ENCODE measurements around the gene SGTA. TPM values are rescaled to one million over a fixed set of nuclear protein-coding genes. Genes with fewer than 3 reads are reported as not detected.

Gene SGTA
- total RNA-seq, 2 experiments from 2014 or later = 45.6 to 46.2 TPM

DNA sequence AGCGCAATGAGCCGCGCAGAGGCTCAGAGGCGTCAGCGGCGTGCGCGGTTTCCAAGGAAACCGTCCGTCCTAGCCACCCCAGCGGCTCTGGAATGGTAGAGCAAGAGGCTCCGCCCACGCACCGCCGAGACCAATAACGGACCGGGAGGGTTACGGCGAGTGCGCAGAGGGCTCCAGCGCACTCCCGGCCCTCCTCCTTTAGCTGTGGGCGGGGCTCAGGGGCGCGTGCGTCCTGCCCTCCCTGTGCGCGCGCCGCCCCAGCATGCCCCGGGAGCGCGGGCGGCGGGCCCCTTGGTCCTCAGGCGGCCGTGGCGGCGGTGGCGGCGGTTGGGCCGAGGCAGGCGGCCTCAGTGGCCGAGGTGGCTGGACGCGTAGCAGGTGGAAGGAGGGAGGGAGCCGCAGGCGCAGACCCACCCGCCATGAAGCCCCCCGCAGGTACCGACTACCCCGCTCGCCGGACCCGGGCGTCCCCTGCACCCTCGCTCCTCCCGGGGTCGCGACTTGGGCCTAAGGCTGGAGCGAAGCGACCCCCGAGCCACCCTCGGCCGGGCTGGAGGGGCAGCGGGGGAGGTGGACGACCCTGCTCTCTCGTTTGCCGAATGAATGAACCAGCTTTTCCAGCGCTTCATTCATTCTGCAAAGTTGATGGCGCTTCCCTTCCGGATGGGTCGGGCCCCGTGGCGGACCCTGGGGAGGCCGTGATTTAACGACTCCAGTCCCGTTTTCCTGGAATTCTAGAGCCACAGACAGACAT lies 2.3 kb upstream of the SGTA start, which contains the start of gene THOP1:
Gene THOP1, plus strand, starts transcription at position 260 of the 754 bp plus-strand sequence. Its CDS starts 160 bp downstream, at position 420.
- POLR2A ChIA-PET = interaction anchor here (1.4 kb wide), 1 partner anchor 84 kb away, joined by 3 read pairs; no protein-coding TSS in a partner anchor
- peak within 1 kb of the TSS; percentile 95 for H3K4me3 Mint-ChIP-seq
- CTCF ChIA-PET = interaction anchor here (1.0 kb wide), 1 partner anchor 137 kb away, joined by 5 read pairs; no protein-coding TSS in a partner anchor
- H3K4me1 Mint-ChIP-seq (ENCODE audit: low read depth) = peaks cover 58% of the 10 kb centered on the region
- DNase-seq = peak; percentile 100
- H3K27me3 Mint-ChIP-seq = no peaks in the 10 kb centered on the region
- peak within 1 kb of the TSS; percentile 62 for H3K27ac Mint-ChIP-seq
- intact Hi-C loops (cut with micrococcal nuclease) = loop anchor here (1.0 to 10.0 kb wide), 5 partner anchors 33 to 719 kb away; partner anchors contain the start of genes DOHH, FZR1, GNG7 and TIMM13
- peaks cover 9% of the 10 kb centered on the region for H3K36me3 Mint-ChIP-seq
- H3K9me3 Mint-ChIP-seq = no peaks in the 10 kb centered on the region

GRCh38 chr19:2783781-2784145 lies 690 bp upstream of the SGTA start:
- Mint-ChIP-seq H3K4me1 (ENCODE audit: low read depth) (peaks cover 56% of the 10 kb centered on the region), H3K36me3 (peaks cover 8% of the 10 kb centered on the region), H3K27ac (peak overlapping the region; percentile 91), H3K9me3 (no peaks in the 10 kb centered on the region), H3K27me3 (no peaks in the 10 kb centered on the region), H3K4me3 (peak overlapping the region; percentile 89)
- ChIA-PET POLR2A (interaction anchor here (1.3 kb wide), 1 partner anchor 307 kb away, joined by 3 read pairs; no protein-coding TSS in a partner anchor), CTCF (interaction anchor here (1.0 to 1.8 kb wide), 2 partner anchors 24 to 34 kb away, joined by 3 to 6 read pairs; no protein-coding TSS in a partner anchor)
- DNase-seq = no peak
- intact Hi-C loops (cut with micrococcal nuclease) = loop anchor here (1.0 to 10.0 kb wide), 4 partner anchors 35 to 721 kb away; partner anchors contain the start of genes DOHH, FZR1, NCLN and SLC39A3

GRCh38 chr19:2782329-2782935 lies 641 bp downstream of the SGTA start:
- Mint-ChIP-seq H3K27me3 (no peaks in the 10 kb centered on the region), H3K27ac (peak overlapping the region; percentile 66), H3K9me3 (no peaks in the 10 kb centered on the region), H3K4me1 (ENCODE audit: low read depth) (peaks cover 52% of the 10 kb centered on the region), H3K36me3 (peaks cover 8% of the 10 kb centered on the region), H3K4me3 (peak overlapping the region; percentile 89)
- intact Hi-C loops (cut with micrococcal nuclease) = loop anchor here (10.0 kb wide), 1 partner anchor 722 kb away; the partner anchor contains the start of genes DOHH and FZR1
- peak; percentile 38 for DNase-seq
- ChIA-PET POLR2A (interaction anchor here (1.3 kb wide), 1 partner anchor 306 kb away, joined by 3 read pairs; no protein-coding TSS in a partner anchor), CTCF (interaction anchor here (0.6 to 1.8 kb wide), 7 partner anchors 33 to 171 kb away, joined by 3 to 8 read pairs (median 4); no protein-coding TSS in a partner anchor)

GRCh38 chr19:2780284-2780683 lies 2.8 kb downstream of the SGTA start:
- intact Hi-C loops (cut with micrococcal nuclease) = loop anchor here (10.0 kb wide), 1 partner anchor 725 kb away; the partner anchor contains the start of genes DOHH and FZR1
- ChIA-PET POLR2A (no interaction called here), CTCF (interaction anchor here (0.9 to 1.9 kb wide), 2 partner anchors 82 to 132 kb away, joined by 3 to 5 read pairs; no protein-coding TSS in a partner anchor)
- no peaks in the 10 kb centered on the region for H3K9me3 Mint-ChIP-seq
- H3K36me3 Mint-ChIP-seq = peaks cover 2% of the 10 kb centered on the region
- H3K4me3 Mint-ChIP-seq = no peak overlapping the region
- H3K27ac Mint-ChIP-seq = no peak overlapping the region
- no peaks in the 10 kb centered on the region for H3K27me3 Mint-ChIP-seq
- peaks cover 53% of the 10 kb centered on the region for H3K4me1 Mint-ChIP-seq (ENCODE audit: low read depth)
- no peak for DNase-seq

DNA sequence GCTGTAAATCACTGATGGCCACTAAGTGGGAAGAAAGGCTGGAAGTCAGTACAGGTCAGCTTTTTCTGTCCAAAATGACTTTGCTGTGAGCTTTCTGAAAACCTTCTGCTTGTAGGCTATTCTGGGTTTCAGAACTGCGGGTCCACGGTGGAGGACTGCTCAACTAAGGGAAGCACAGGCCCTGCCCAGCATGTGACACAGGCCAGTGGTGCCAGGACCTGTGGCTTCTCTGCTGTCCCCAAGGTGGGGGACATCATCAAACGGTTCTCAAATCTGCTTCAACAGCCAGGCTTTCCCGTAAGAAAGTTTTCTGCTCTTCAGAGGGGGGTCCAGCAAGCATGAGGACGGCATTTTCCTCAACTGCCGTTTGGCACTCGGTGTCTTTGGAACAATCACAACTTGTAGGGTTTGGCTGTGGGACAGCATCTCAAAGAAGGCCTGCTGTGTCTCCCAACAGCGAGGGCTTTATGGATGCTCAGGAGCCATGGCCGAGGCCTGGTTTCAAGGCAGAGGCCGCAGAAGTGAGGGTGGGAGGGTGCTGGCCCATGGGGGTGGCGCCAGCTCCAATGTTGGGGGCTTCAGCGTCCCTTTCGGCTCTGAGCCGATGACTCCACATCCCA lies 3.8 kb downstream of the SGTA start:
- CTCF ChIA-PET = no interaction called here
- Mint-ChIP-seq H3K4me3 (no peak overlapping the region), H3K36me3 (peaks cover 4% of the 10 kb centered on the region)

DNA sequence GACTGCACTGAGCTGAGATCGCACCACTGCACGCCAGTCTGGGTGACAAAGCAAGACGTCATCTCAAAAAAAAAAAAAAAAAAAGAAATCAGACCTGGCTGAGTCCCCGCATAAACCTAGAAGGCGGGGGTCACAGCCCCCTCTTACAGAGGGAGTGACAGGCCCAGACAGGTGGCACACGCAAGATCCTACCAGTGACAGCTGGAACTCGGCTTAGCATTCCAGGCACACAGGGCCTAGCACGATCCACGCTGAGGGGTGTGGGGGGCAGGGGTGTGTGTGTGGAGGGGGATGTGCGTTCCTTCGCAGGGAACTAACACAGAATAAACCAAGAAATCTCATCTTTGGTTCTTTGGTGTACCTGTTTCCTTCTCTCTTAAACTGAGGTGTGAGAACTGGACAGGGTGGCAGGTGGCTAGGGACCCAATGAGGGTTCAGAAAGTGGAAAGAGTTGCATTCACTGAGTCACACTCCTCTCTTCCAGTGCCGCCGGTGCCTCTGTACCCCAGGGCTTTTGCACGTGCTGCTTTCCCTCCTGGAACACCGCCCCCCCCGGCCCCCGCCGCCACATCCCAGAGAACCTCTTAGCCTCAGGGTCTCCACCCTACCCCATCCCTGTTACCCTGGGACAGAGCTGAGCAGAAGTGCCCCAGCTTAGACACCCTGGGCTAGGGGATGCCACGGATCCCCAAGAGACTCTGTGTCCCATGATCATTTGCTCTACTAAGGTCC lies 5.0 kb downstream of the SGTA start:
- H3K4me1 Mint-ChIP-seq (ENCODE audit: low read depth) = peaks cover 54% of the 10 kb centered on the region
- POLR2A ChIA-PET = no interaction called here
- H3K36me3 Mint-ChIP-seq = peaks cover 4% of the 10 kb centered on the region
- intact Hi-C loops (cut with micrococcal nuclease) = no loop called here
- no peaks in the 10 kb centered on the region for H3K9me3 Mint-ChIP-seq
- CTCF ChIA-PET = no interaction called here
- no peak overlapping the region for H3K4me3 Mint-ChIP-seq
- no peak for DNase-seq
- no peaks in the 10 kb centered on the region for H3K27me3 Mint-ChIP-seq
- no peak overlapping the region for H3K27ac Mint-ChIP-seq

More for the DNA sequence above, 3.8 kb downstream of the SGTA start:
- intact Hi-C loops (cut with micrococcal nuclease) = no loop called here
- peaks cover 60% of the 10 kb centered on the region for H3K4me1 Mint-ChIP-seq (ENCODE audit: low read depth)
- no peaks in the 10 kb centered on the region for H3K9me3 Mint-ChIP-seq
- POLR2A ChIA-PET = no interaction called here
- DNase-seq = no peak
- no peak overlapping the region for H3K27ac Mint-ChIP-seq
- no peaks in the 10 kb centered on the region for H3K27me3 Mint-ChIP-seq

DNA sequence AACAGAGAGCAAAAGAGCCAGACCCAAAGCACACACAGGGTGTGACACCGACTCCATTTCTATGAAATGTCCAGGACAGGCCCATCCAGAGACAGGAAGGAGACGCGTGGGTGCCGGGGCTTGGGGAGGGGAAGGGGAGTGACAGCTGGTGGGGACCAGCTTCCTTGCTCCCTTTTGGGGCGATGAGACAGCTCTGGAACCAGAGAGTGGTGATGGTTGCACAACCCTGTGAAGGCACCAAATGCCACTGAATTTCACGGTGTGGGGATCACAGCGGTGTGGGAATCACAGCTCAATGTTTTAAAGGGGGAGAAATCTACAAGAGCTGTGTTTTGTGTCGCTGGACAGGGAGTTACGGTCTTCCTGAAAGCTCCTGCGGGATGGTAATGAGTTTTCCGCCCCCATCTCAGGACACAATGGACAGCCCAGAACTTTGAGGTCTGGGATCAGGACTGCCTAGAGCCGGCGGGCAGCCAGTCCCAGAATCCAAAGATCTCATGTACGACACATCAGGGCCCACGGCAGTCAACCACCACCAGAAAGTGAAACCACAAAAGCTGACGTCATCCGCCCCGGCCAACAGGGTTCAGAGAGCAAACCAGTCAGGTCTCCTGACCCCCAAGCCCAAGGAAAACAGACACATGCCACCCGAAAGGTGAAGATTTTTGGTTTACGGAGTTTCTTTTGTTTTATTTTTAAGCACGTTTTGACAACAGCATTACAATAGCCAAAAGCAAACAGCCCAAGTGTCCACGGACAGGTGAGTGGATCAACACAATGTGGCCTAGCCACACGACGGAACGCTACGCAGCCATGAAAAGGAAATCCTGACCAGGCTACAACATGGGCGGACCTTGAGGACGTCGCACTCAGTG lies 7.3 kb downstream of the SGTA start:
- POLR2A ChIA-PET = no interaction called here
- intact Hi-C loops (cut with micrococcal nuclease) = no loop called here
- peak overlapping the region; percentile 81 for H3K27ac Mint-ChIP-seq
- peaks cover 6% of the 10 kb centered on the region for H3K36me3 Mint-ChIP-seq
- H3K4me1 Mint-ChIP-seq (ENCODE audit: low read depth) = peaks cover 43% of the 10 kb centered on the region
- peak overlapping the region; percentile 65 for H3K4me3 Mint-ChIP-seq
- peak; percentile 87 for DNase-seq
- CTCF ChIA-PET = interaction anchor here (1.0 to 1.6 kb wide), 2 partner anchors 17 to 26 kb away, joined by 3 read pairs; no protein-coding TSS in a partner anchor
- H3K27me3 Mint-ChIP-seq = no peaks in the 10 kb centered on the region
- no peaks in the 10 kb centered on the region for H3K9me3 Mint-ChIP-seq

DNA sequence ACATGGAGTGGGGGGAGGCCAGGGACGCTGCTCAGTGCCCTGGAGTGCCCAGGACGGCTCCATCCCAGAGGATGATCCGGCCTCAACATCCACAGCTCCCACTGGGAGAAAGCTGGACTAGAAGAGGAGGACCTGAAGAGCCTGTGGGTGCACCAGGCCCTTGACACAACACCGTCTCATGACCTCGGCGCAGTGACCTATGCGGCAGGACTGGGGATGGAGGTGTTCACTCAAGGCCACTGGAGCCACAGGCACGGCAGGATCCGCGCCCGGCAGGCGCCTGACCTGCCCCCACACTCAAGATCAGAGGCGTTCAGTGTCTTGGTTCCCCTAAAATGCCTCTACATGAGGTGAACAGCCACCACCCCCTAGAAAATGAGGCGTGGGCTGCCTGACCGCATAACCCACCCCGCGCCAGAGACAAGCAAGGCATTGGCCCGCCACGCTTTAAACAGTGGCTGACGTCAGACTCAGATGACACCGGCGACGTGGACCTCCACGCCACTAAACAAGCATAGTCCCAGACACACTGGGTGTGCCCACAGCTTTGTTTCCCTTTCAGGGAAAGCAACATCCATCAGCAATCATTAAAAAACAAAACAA lies 8.0 kb downstream of the SGTA start:
- no peak for DNase-seq
- ChIA-PET POLR2A (no interaction called here), CTCF (no interaction called here)
- Mint-ChIP-seq H3K4me3 (peak overlapping the region; percentile 65), H3K27ac (peak overlapping the region; percentile 81), H3K36me3 (peaks cover 5% of the 10 kb centered on the region), H3K27me3 (no peaks in the 10 kb centered on the region), H3K9me3 (no peaks in the 10 kb centered on the region), H3K4me1 (ENCODE audit: low read depth) (peaks cover 38% of the 10 kb centered on the region)
- intact Hi-C loops (cut with micrococcal nuclease) = no loop called here

DNA sequence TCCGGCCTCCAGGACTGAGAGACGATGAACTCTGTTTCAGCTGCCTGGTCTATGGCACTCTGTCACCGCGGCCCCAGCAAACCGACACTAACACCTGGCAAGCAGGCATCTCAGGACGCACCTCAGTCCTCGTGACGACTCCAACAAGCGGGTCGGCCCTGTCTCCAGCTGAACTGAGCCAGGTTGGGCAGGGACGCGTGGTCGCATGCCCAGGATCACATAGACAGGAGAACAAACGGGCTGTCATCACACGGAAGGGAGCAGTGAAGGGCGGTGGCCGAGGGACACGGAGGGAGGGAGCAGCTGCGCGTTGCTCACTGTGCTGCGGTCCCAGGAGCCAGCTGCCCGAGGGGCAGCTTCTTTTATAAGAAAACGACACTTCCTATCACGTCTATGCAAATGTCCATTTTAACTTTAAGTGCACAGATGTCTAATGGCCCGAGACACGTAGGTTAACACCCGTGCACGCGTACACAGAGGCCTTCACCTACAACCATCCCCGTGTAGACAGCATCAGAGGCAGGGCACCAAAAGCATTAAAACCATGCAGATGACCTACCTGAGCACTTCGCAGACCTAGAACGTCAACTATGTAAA lies 8.9 kb downstream of the SGTA start:
- Mint-ChIP-seq H3K36me3 (peaks cover 4% of the 10 kb centered on the region), H3K27ac (no peak overlapping the region), H3K9me3 (no peaks in the 10 kb centered on the region), H3K4me1 (ENCODE audit: low read depth) (peaks cover 37% of the 10 kb centered on the region), H3K27me3 (no peaks in the 10 kb centered on the region), H3K4me3 (no peak overlapping the region)
- intact Hi-C loops (cut with micrococcal nuclease) = no loop called here
- ChIA-PET CTCF (no interaction called here), POLR2A (no interaction called here)
- DNase-seq = no peak

Measured in activated CD4-positive, alpha-beta memory T cell treated with anti-CD3 and anti-CD28 coated beads for 36 hours (primary cell).